ENCODE data around the gene RNF2. TPM values are rescaled to one million over a fixed set of nuclear protein-coding genes. Genes with fewer than 3 reads are reported as not detected.
"Not testable (repeated sequence)": the region's sequence is repeated elsewhere in the genome, so short reads cannot be mapped to it uniquely, and the experiment has no call there.

Gene RNF2
- 1 to 10 TPM; 4.2 to 9.1 (median 5.3) TPM for total RNA-seq
- long read RNA-seq, result 0 reads

GRCh38 chr1:185044981-185045813 lies at the start of gene RNF2:
RNF2 (plus strand) TSS chr1:185045558; CDS start chr1:185087554, 41,996 bp downstream.
- H3K36me3 ChIP-seq, result no peaks in the 10 kb centered on the region
- ATAC-seq, result peak; percentile 94 to 96 (median 94)
- H3K27me3 ChIP-seq, result no peaks in the 10 kb centered on the region
- H3K4me1 ChIP-seq, result peaks cover 0 to 13% (median 5%) of the 10 kb centered on the region in 4 donors
- no peaks in the 10 kb centered on the region for H3K9me3 ChIP-seq
- peak; percentile 85 to 88 (median 87) for DNase-seq
- intact Hi-C loops (cut with DNase I), result no loop called here
- TF ChIP-seq POLR2A (IDR thresholded peaks at IDR 0.05), result peak; percentile 54
- peak in 1 of 4 donors; percentile 28 for TF ChIP-seq CTCF (IDR thresholded peaks at IDR 0.05)
- peak within 1 kb of the TSS; percentile 58 to 80 (median 62) for H3K27ac ChIP-seq
- peak within 1 kb of the TSS; percentile 69 to 83 (median 79) for H3K4me3 ChIP-seq
- 2% methylated on average over 12 of the region's 89 CpGs for WGBS (ENCODE audit: insufficient coverage, low coverage, low lambda C conversion rate, missing lambda C conversion rate)

- DNase-seq; H3K36me3 ChIP-seq; H3K9me3 ChIP-seq; H3K4me3 ChIP-seq; H3K27me3 ChIP-seq; ATAC-seq; H3K27ac ChIP-seq; H3K4me1 ChIP-seq; intact Hi-C loops (cut with DNase I): not testable (repeated sequence)
- WGBS (ENCODE audit: insufficient coverage, low coverage, low lambda C conversion rate, missing lambda C conversion rate), result 78% methylated on average over 6 of the region's 6 CpGs
These were observed 45.4 kb upstream of the RNF2 start for GRCh38 chr1:184999974-185000373.

- WGBS (ENCODE audit: insufficient coverage, low coverage, low lambda C conversion rate, missing lambda C conversion rate), result 85% methylated on average over 18 of the region's 26 CpGs
- H3K4me3 ChIP-seq; ATAC-seq; intact Hi-C loops (cut with DNase I); H3K9me3 ChIP-seq; H3K27ac ChIP-seq; H3K27me3 ChIP-seq; H3K4me1 ChIP-seq; H3K36me3 ChIP-seq; DNase-seq: not testable (repeated sequence)
These were observed 44.0 kb upstream of the RNF2 start for GRCh38 chr1:185001312-185001880.

GRCh38 chr1:185008838-185009237 lies 36.5 kb upstream of the RNF2 start:
- intact Hi-C loops (cut with DNase I), result no loop called here
- DNase-seq (no peak), ATAC-seq (no peak)
- no peaks in the 10 kb centered on the region for H3K27me3 ChIP-seq
- no peak overlapping the region for H3K27ac ChIP-seq
- H3K4me1 ChIP-seq, result no peaks in the 10 kb centered on the region
- H3K4me3 ChIP-seq, result no peak overlapping the region
- no peak for TF ChIP-seq CTCF (IDR thresholded peaks at IDR 0.05)
- TF ChIP-seq POLR2A (IDR thresholded peaks at IDR 0.05), result no peak
- no peaks in the 10 kb centered on the region for H3K9me3 ChIP-seq
- no peaks in the 10 kb centered on the region for H3K36me3 ChIP-seq

DNA sequence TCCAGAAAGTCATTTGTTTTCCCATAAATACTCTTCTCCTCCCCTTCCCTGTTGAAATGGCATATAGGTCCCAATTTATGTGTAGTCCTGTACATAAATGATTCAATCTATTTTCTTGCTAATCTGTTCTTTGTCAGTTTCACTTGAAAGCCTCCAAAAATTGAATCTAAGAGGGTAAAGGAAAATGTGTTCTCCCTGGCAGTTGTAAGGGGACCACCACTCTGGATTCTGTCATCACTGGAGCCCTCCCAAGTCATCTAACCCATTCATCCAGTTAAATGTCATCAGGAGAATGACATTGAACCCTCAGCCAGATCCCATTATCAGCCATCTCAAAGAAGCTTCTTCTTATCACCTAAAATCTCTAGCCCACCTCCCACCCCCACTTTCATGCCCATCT lies 35.0 kb upstream of the RNF2 start:
- Histone ChIP-seq H3K4me1 (no peaks in the 10 kb centered on the region), H3K9me3 (no peaks in the 10 kb centered on the region), H3K27me3 (no peaks in the 10 kb centered on the region), H3K36me3 (no peaks in the 10 kb centered on the region), H3K4me3 (no peak overlapping the region), H3K27ac (no peak overlapping the region)
- intact Hi-C loops (cut with DNase I), result no loop called here
- ATAC-seq (no peak), DNase-seq (no peak)
- no peak for TF ChIP-seq CTCF (IDR thresholded peaks at IDR 0.05)
- no peak for TF ChIP-seq POLR2A (IDR thresholded peaks at IDR 0.05)
